ENCODE data around the gene ANKRD12.

Gene ANKRD12

GRCh38 chr18:9106800-9107584 is 29.6 kb upstream of the ANKRD12 start:
- DNase-seq (ENCODE audit: low spot score), result no peak

- DNase-seq (ENCODE audit: low spot score), result no peak
Measured at GRCh38 chr18:9108911-9109310, 27.7 kb upstream of the ANKRD12 start.

DNA sequence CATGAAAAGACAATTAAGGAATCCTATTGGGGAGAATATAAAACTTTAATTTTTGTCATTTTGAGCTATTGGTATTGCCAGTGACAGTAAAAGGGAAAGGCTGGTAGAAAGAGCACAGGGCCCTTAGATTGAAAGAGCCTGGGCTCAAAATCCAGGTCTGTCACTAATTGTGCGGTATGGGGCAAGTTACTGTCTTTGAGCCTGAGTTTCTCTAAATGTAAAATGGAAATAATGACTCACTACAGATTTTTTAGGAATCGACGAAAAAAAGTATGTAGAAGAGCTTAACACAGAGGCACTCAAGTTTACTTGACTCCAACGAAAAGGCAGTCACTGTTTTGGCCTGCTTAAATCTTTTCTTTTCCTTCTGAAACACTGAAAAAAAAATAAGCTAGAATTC is 27.1 kb upstream of the ANKRD12 start:
- DNase-seq (ENCODE audit: low spot score), result no peak

DNA sequence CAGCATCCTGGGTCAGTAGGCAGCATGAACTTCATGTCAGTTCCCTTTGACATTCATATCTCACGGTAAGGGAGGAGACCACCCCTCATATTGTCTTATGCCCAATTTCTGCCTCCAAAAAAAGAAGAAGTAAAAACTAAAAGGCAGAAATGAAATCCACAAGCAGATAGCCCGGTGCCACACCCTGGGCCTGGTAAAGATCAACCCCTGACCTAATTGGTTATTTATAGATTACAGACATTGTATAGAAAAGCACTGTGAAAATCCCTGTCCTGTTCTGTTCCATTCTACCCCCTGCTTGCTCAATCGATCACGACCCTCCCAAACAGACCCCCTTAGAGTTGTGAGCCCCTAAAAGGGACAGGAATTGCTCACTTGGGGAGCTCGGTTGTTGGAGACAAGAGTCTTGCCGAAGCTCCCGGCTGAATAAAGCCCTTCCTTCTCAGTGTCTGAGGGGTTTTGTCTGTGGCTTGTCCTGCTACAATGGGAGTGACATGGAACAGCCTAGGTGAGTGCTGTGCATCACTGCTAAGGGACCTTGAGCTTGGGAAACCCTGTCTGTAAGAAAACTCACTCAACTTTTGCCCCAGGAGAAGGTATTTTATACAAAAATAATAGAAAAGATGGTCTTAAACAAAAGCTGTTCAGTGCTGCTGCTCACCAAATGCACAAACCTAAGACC is 23.0 kb upstream of the ANKRD12 start:
- no peak for DNase-seq (ENCODE audit: low spot score)

GRCh38 chr18:9115984-9116383 is 20.6 kb upstream of the ANKRD12 start:
- DNase-seq (ENCODE audit: low spot score), result no peak

GRCh38 chr18:9117980-9118841 is 18.4 kb upstream of the ANKRD12 start:
- no peak for DNase-seq (ENCODE audit: low spot score)

GRCh38 chr18:9120796-9121195 is 15.8 kb upstream of the ANKRD12 start:
- no peak for DNase-seq (ENCODE audit: low spot score)

DNA sequence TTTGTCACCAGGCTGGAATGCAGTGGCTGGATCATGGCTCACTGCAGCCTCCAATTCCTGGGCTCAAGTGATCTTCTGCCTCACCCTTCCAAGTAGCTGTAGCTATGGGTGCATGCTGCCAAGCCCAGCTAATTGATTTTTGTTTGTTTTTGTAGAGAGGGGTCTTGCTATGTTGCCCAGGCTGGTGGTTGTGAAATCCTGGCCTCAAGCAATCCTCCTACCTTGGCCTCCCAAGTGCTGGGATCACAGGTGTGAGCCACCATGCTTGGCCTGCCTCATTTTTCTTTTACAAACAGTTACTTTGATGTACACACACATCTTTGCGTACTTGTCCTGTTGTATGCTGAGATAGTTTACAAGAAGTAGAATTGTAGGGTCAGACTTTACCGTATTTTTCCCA is 13.1 kb upstream of the ANKRD12 start:
- no peak for DNase-seq (ENCODE audit: low spot score)

- no peak for DNase-seq (ENCODE audit: low spot score)
Measured at GRCh38 chr18:9124824-9125223, 11.8 kb upstream of the ANKRD12 start.

- no peak for DNase-seq (ENCODE audit: low spot score)
Measured at GRCh38 chr18:9126337-9126736, 10.2 kb upstream of the ANKRD12 start.

GRCh38 chr18:9130195-9130594 is 6.4 kb upstream of the ANKRD12 start:
- DNase-seq (ENCODE audit: low spot score), result no peak

- DNase-seq (ENCODE audit: low spot score), result no peak
Measured at GRCh38 chr18:9130806-9131205, 5.8 kb upstream of the ANKRD12 start.

DNA sequence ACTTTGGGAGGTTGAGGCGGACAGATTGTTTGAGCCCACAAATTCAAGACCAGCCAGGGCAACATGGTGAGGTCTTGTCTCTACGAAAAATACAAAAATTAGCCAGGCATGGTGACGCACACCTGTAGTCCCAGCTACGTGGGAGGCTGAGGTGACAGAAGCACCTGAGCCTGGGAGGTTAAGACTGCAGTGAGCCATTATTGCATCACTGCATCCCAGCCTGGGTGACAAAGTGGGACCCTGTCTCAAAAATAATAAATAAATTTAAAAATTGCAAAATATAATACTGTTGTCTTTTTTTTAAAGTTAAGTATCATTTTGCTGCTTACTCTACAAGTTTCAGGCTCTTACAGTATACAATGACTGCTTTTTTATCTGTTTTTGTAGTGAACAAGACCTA is 4.0 kb upstream of the ANKRD12 start:
- DNase-seq (ENCODE audit: low spot score), result no peak

DNA sequence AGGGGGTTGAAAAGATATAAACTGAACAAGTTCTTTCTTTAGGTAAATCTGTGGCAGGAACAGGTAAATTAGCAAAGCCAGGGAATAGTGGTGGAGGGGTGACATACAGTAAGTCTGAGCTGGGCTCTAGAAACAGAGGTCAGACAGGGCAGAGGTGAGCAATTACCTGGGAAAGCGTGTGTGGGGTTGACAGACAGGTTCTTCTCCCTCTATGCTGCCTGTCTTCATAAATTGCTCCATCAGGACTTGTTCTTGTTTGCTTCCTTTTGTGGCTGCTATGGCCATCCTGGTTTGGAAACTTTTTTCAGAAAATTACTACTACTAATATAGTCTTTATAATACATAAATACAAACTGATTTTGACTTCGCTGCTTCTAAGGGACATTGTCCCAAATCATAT is 3.4 kb upstream of the ANKRD12 start:
- DNase-seq (ENCODE audit: low spot score), result no peak

DNA sequence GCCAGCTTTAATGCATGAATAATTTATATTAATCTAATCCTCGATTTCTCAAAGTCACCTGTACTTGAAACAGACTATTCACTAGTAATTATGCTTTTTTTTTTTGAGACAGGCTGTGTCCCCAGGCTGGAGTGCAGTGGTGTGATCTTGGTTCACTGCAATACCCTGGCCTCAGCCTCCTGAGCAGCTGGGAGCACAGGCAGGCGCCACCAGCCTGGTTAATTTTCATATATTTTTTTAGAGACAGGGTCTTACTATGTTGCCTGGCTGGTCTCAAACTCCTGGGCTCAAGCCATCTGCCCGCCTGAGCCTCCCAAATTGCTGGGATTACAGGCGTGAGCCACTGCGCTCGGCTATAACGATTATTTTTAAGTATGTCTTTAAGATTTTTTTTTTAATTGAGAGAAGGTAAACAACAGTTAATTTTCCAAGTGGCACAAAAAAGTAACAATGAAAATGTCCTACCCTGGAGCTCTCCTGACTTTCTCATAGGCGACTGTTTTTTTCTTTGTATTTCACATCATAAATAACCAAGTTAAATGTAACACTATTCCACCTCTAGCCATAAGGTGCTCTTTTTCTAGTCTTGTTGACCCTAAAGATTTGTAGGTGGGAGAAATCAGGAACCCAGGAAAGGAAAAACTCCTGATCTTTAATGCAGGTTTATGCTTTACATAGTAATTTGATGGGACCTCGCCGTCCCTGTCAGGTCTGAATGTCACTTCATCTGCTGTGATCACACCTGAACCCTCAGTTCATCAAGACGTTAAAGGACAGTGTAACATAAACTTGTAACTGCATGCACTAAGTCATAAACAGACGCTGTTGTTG is 1.3 kb upstream of the ANKRD12 start:
- no peak for DNase-seq (ENCODE audit: low spot score)

DNA sequence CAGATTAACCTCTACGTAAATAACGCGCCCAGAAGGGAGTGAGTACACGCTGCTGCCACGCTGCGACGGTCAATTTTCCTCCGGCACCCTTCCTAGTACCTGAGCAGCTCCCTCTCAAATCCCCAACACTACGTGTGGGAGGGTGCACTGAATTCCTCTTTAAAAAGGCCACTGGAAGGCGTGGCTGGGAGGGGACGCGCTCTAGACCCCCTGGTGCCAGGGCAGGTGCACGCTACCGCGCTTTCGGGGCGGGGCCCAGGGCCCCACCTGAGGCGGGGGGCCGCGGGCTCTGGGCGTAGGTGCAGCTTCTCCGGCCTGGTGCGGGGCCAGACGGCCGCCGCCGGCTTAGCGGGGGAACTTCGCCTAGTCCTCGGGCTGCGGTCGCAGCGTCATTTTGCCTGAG is 668 bp upstream of the ANKRD12 start:
- peak; percentile 65 for DNase-seq (ENCODE audit: low spot score)

DNA sequence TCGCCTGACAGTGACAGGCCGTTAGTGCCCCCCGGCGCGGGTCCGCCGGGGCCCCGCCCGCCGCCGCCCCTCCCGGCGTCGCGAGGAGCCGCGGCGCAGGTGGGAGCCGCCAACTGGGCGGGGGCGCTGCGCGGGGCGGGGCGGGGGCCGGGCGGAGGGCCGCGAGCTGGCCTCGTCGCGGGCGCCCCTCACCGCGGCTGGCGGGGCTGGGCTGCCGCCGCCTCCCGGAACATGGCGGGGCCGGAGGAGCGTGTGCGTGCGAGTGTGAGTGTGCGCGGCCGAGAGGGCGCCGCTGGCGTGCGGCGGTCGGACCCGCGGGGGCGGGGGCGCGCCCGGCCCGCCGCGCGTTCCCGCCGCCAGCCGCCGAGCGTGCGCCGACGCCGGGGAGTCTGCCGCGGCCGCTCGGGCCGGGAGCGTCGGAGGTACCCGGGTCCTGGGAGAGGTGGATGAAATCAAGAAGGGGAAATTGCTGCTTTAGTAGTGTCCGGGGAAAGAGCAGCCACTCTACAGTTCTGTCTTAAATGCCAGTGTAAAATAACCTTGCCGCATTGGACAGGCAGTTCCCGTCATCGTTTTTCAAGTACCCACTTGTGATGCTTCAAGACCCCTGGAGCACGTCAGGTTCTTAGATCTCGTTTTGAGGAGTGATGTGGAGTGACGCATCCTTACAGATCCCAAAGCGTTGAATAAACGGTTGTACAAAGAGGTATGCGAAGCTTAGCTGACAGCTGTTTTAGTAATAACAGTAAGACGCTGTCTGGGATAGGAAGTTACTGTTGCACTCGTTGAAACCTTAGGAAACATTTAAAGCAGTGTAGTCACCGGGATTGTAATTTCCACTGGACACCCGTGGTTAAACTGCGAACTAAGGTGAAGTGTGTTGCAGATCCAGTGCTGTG is 836 bp downstream of the ANKRD12 start:
- peak; percentile 73 for DNase-seq (ENCODE audit: low spot score)

GRCh38 chr18:9139400-9140039 is 2.9 kb downstream of the ANKRD12 start:
- no peak for DNase-seq (ENCODE audit: low spot score)

GRCh38 chr18:9140381-9140780 is 3.8 kb downstream of the ANKRD12 start:
- DNase-seq (ENCODE audit: low spot score), result no peak

GRCh38 chr18:9140984-9141383 is 4.4 kb downstream of the ANKRD12 start:
- no peak for DNase-seq (ENCODE audit: low spot score)

Measured in LoVo (cell line).